ENCODE measurements around the gene CLECL1.
"Not testable (repeated sequence)": the region's sequence is repeated elsewhere in the genome, so short reads cannot be mapped to it uniquely, and the experiment has no call there.

Gene CLECL1

GRCh38 chr12:9721394-9722092 lies 11.4 kb downstream of the CLECL1 start:
- Histone ChIP-seq H3K36me3 (ENCODE audit: low read depth) (no peaks in the 10 kb centered on the region), H3K27ac (ENCODE audit: poor library complexity, severe bottlenecking) (no peak overlapping the region), H3K9me3 (ENCODE audit: severe bottlenecking) (no peaks in the 10 kb centered on the region), H3K4me3 (ENCODE audit: severe bottlenecking) (no peak overlapping the region), H3K27me3 (ENCODE audit: insufficient read depth, poor library complexity, severe bottlenecking) (no peaks in the 10 kb centered on the region), H3K4me1 (ENCODE audit: insufficient read depth, poor library complexity, severe bottlenecking) (peaks cover 19% of the 10 kb centered on the region)
- TF ChIP-seq, protein P1, sequence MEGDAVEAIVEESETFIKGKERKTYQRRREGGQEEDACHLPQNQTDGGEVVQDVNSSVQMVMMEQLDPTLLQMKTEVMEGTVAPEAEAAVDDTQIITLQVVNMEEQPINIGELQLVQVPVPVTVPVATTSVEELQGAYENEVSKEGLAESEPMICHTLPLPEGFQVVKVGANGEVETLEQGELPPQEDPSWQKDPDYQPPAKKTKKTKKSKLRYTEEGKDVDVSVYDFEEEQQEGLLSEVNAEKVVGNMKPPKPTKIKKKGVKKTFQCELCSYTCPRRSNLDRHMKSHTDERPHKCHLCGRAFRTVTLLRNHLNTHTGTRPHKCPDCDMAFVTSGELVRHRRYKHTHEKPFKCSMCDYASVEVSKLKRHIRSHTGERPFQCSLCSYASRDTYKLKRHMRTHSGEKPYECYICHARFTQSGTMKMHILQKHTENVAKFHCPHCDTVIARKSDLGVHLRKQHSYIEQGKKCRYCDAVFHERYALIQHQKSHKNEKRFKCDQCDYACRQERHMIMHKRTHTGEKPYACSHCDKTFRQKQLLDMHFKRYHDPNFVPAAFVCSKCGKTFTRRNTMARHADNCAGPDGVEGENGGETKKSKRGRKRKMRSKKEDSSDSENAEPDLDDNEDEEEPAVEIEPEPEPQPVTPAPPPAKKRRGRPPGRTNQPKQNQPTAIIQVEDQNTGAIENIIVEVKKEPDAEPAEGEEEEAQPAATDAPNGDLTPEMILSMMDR (IDR thresholded peaks at IDR 0.05; ENCODE audit: poor library complexity, severe bottlenecking) = no peak
- DNase-seq (ENCODE audit: low spot score) (no peak), ATAC-seq (ENCODE audit: low read depth) (peak; percentile 67)

- DNase-seq (ENCODE audit: low spot score) (no peak), ATAC-seq (ENCODE audit: low read depth) (no peak)
- H3K9me3 ChIP-seq (ENCODE audit: severe bottlenecking) = no peaks in the 10 kb centered on the region
- no peaks in the 10 kb centered on the region for H3K27me3 ChIP-seq (ENCODE audit: insufficient read depth, poor library complexity, severe bottlenecking)
- no peak overlapping the region for H3K4me3 ChIP-seq (ENCODE audit: severe bottlenecking)
- H3K27ac ChIP-seq (ENCODE audit: poor library complexity, severe bottlenecking) = no peak overlapping the region
- H3K36me3 ChIP-seq (ENCODE audit: low read depth) = no peaks in the 10 kb centered on the region
- TF ChIP-seq, protein P1 (IDR thresholded peaks at IDR 0.05; ENCODE audit: poor library complexity, severe bottlenecking) = no peak
- H3K4me1 ChIP-seq (ENCODE audit: insufficient read depth, poor library complexity, severe bottlenecking) = peaks cover 10% of the 10 kb centered on the region
Measured at GRCh38 chr12:9719790-9720189, 13.1 kb downstream of the CLECL1 start.

DNA sequence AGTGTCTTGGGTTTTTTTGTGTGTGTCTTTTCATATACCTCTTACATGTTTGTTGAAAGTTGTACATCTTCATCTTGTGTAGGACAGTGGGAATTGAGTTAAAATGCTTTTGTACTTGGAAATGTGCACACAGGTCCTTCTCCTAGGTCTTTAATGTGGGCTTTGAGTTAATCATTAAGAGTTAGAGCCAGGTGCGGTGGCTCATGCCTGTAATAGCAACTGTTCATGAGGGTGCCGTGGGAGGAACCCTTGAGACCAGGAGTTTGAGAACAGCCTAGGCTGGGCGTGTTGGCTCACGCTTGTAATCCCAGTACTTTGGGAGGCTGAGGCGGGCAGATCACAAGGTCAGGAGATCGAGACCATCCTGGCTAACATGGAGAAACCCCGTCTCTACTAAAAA lies 13.9 kb downstream of the CLECL1 start:
- H3K27ac ChIP-seq (ENCODE audit: poor library complexity, severe bottlenecking) = no peak overlapping the region
- TF ChIP-seq, protein P1 (IDR thresholded peaks at IDR 0.05; ENCODE audit: poor library complexity, severe bottlenecking) = no peak
- DNase-seq (ENCODE audit: low spot score) (no peak), ATAC-seq (ENCODE audit: low read depth) (no peak)
- no peaks in the 10 kb centered on the region for H3K36me3 ChIP-seq (ENCODE audit: low read depth)
- no peaks in the 10 kb centered on the region for H3K27me3 ChIP-seq (ENCODE audit: insufficient read depth, poor library complexity, severe bottlenecking)
- H3K4me1 ChIP-seq (ENCODE audit: insufficient read depth, poor library complexity, severe bottlenecking) = peaks cover 10% of the 10 kb centered on the region
- no peak overlapping the region for H3K4me3 ChIP-seq (ENCODE audit: severe bottlenecking)
- H3K9me3 ChIP-seq (ENCODE audit: severe bottlenecking) = no peaks in the 10 kb centered on the region

GRCh38 chr12:9717070-9717925 lies 15.6 kb downstream of the CLECL1 start:
- no peak for DNase-seq (ENCODE audit: low spot score)
- TF ChIP-seq, protein P1 (IDR thresholded peaks at IDR 0.05; ENCODE audit: poor library complexity, severe bottlenecking) = no peak
- no peak for ATAC-seq (ENCODE audit: low read depth)
- Histone ChIP-seq H3K9me3 (ENCODE audit: severe bottlenecking) (no peaks in the 10 kb centered on the region), H3K27ac (ENCODE audit: poor library complexity, severe bottlenecking) (no peak overlapping the region), H3K36me3 (ENCODE audit: low read depth) (no peaks in the 10 kb centered on the region), H3K4me3 (ENCODE audit: severe bottlenecking) (no peak overlapping the region), H3K4me1 (ENCODE audit: insufficient read depth, poor library complexity, severe bottlenecking) (peaks cover 10% of the 10 kb centered on the region), H3K27me3 (ENCODE audit: insufficient read depth, poor library complexity, severe bottlenecking) (no peaks in the 10 kb centered on the region)

DNA sequence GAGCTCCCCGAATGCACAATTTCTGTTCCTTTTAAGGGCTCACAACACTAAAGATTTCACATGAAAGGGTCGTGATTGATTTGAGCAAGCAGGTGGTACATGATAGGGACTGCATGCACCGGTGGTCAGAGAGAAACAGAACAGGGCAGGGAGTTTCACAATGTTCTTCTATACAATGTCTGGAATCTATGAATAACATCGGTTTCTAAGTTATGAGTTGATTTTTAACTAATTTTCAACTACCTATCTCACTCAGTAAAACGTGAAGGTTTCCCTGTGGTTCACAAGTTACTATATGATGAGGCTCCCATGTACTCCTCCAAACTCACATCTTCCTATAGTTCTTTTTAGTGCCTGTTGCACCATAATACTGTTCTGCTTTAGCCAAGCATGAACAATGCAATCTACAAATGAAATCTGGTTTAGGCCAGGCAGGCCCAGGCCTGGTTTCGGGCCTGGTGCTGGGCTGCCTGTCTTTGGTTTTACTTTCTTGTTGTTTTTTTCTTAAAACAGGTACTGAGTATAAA lies 19.8 kb downstream of the CLECL1 start:
- H3K4me1 ChIP-seq (ENCODE audit: insufficient read depth, poor library complexity, severe bottlenecking); H3K36me3 ChIP-seq (ENCODE audit: low read depth); H3K4me3 ChIP-seq (ENCODE audit: severe bottlenecking); DNase-seq (ENCODE audit: low spot score); H3K9me3 ChIP-seq (ENCODE audit: severe bottlenecking); ATAC-seq (ENCODE audit: low read depth); H3K27me3 ChIP-seq (ENCODE audit: insufficient read depth, poor library complexity, severe bottlenecking); H3K27ac ChIP-seq (ENCODE audit: poor library complexity, severe bottlenecking): not testable (repeated sequence)

All from RWPE2 (cell line).